ENCODE data around the gene GTF3C1.

DNA sequence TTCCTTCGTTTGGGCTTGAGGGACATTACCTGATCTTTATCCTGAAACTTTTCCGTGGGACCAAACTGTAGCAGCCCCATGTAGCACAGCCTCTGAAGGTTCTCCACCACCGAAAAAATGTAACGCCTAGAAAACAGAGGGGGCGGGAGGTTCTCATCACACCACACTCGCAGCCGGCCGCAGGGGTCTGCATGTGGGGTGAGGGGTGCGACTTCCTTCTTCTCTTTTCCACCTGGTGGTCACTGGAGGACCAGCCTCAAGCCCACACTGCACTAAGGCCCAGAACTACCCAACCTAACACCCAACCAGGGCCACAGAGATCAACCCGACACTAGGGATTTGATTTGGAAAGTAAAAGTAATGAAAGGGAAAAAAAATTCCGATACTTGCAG lies 57.1 kb downstream of the GTF3C1 start:
- TF ChIP-seq, protein P1, sequence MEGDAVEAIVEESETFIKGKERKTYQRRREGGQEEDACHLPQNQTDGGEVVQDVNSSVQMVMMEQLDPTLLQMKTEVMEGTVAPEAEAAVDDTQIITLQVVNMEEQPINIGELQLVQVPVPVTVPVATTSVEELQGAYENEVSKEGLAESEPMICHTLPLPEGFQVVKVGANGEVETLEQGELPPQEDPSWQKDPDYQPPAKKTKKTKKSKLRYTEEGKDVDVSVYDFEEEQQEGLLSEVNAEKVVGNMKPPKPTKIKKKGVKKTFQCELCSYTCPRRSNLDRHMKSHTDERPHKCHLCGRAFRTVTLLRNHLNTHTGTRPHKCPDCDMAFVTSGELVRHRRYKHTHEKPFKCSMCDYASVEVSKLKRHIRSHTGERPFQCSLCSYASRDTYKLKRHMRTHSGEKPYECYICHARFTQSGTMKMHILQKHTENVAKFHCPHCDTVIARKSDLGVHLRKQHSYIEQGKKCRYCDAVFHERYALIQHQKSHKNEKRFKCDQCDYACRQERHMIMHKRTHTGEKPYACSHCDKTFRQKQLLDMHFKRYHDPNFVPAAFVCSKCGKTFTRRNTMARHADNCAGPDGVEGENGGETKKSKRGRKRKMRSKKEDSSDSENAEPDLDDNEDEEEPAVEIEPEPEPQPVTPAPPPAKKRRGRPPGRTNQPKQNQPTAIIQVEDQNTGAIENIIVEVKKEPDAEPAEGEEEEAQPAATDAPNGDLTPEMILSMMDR (conservative IDR thresholded peaks at IDR 0.05) = no peak
- TF ChIP-seq ZFX (IDR thresholded peaks at IDR 0.05) = no peak

Data from C4-2B (cell line).